ENCODE measurements around the gene NAAA. TPM values are rescaled to one million over a fixed set of nuclear protein-coding genes. Genes with fewer than 3 reads are reported as not detected.

NAAA gene
- 16.3 and 24.6 TPM in 2 replicates for total RNA-seq

DNA sequence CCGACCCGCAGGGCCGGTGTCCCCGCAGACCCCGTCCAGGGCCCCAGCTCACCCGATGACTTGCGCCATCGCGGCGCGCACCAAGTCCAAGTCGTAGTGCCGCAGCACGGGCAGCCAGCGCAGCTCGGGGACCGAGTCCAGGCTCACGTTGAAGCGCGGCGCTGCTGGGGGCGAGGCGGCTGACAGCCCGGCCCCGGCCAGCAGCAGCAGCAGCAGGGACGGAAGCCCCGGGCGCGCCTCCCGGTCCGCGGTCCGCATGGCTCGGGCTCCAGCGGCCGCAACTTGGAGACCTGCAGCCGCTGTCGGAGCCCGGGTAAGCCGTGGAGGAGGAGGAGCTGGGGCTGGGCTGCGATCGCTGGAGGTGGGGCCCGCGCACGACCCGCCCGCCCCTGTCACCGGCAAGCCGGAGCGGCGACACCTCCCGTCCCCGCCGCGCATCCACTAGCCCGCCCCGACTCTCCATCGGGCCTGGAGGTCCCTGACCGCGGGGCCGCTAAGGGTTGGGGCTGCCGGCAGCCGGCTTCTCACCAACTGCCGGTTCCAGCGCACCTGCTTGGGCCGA lies at the start of gene NAAA:
NAAA (minus strand) TSS at position 322 of the 562 bp plus-strand sequence; CDS start at position 258, 64 bp downstream.

DNA sequence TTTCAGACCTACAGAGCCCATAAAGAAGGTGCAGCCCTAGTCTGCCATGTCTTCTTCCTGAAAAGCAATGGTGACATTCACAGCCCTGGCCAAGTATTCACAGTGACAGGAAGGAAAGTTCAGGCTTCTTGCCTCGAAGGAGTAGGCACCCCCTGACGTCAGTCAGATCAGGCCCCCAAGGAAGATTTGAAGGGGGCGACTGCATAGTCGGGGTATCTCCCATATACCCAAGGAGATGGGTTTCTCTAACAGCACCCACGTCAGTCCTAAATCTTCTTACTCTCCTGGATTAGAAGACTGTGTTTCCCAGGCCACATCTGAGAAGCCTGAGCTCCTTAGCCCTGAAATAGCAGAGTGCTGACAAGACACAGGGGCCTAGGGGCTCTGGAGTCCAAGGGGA lies 38.5 kb downstream of the NAAA start, which contains the start of gene PPEF2:
PPEF2 (minus strand) TSS at position 101 of the 400 bp plus-strand sequence. CDS start 6,127 bp downstream, outside the sequence.

Other genes with a start within 250 kb of the NAAA start
- 47.8 and 66.4 TPM in 2 replicates for gene USO1, start 216.4 kb downstream of the NAAA start, total RNA-seq
- gene PPEF2, start 38.6 kb downstream of the NAAA start, total RNA-seq, result not detected in 2 replicates
- gene SDAD1, start 49.9 kb upstream of the NAAA start, total RNA-seq, result 20.9 and 26.0 TPM in 2 replicates
- gene CXCL9, start 66.5 kb upstream of the NAAA start, total RNA-seq, result not detected in 2 replicates
- gene CXCL10, start 82.5 kb upstream of the NAAA start, total RNA-seq, result 0.65 TPM in 1 of 2 replicates, not detected in the other
- 0.07 TPM in 1 of 2 replicates, not detected in the other for gene CXCL11, start 95.1 kb upstream of the NAAA start, total RNA-seq
- 1.7 TPM in 1 of 2 replicates, not detected in the other for gene ART3, start 133.7 kb upstream of the NAAA start, total RNA-seq
- 28.0 and 41.0 TPM in 2 replicates for gene NUP54, start 207.4 kb upstream of the NAAA start, total RNA-seq

Measured in airway epithelial cell (primary cell).